Right cardiac atrium (tissue), 5 donors: ENCODE data around the gene RAC3. TPM values are rescaled to one million over a fixed set of nuclear protein-coding genes. Genes with fewer than 3 reads are reported as not detected.
A peak's percentile ranks its signal among the peaks of the same experiment; 100 is the strongest.

Experiments
- ATAC-seq, 2 donors: fragments of 200-7000 bp; cut with Tn5 transposase; one replicate each; pipeline versions ENCODE4 v1.8.0 to v1.9.1; 2020; ENCODE audit warnings: moderate library complexity in 2 of 2, mild to moderate bottlenecking in 1 of 2
- DNase-seq, 3 donors: peaks; one replicate each; pipeline ENCODE4 v3.0.0-alpha.2; 2020
- H3K27ac ChIP-seq: one replicate; pipeline ENCODE4 v1.5.1; 2013; ENCODE audit warnings: mild to moderate bottlenecking, low read length, control low read depth, moderate library complexity
- H3K27me3 ChIP-seq: one replicate; pipeline ENCODE4 v1.6.1; 2013; ENCODE audit not compliant: control insufficient read depth, insufficient read depth
- H3K4me1 ChIP-seq: one replicate; pipeline ENCODE4 v1.6.1; 2013; ENCODE audit warnings: low read length; ENCODE audit not compliant: control insufficient read depth, insufficient read depth
- H3K4me3 ChIP-seq: one replicate; pipeline ENCODE4 v1.5.1; 2013; ENCODE audit warnings: low read length, control low read depth
- H3K9me3 ChIP-seq: one replicate; pipeline ENCODE4 v1.6.1; 2013; ENCODE audit warnings: low read length; ENCODE audit not compliant: control insufficient read depth
- WGBS: extraction: QIAGEN DNeasy Blood & Tissue Kit; methylation state at CpG from one replicate; pipeline ENCODE4 v1.1.7; 2013; 5-methylcytosine and 5-hydroxymethylcytosine counted together
- intact Hi-C, 4 donors: fragments of 100-400 bp; cut with DNase I; formaldehyde crosslinking; loops; one replicate each; pipeline versions ENCODE4 v1.11.0 to v1.14.0; 2022 to 2023
- polyA plus RNA-seq: library from polyadenylated mRNA; stranded (reverse); fragments of 200-250 nt; gene quantifications from one replicate; pipeline ENCODE4 v1.2.3, GENCODE V29; 2013
- total RNA-seq, 4 donors: library from RNA; stranded (reverse); fragmentation: NEBNext Ultra II Directional; extraction: Animal tissue kit (Norgen Biotek cat#: 25700); gene quantifications; one replicate each; pipeline ENCODE4 v1.2.1, GENCODE V29; 2021
- donor health status: healthy with polysubstance abuse.
- donor health status: DM: no; HTN: yes; CAD: no.
- donor health status: DM: no; HTN: no; CAD: no.
- donor health status: DM: no; HTN: yes; CAD: no; lungs with severe emphysema.
- donor health status: DM: yes; HTN: yes; CAD: no.

Gene RAC3
- total and polyA plus RNA-seq, 5 donors: 1.0 to 2.4 (median 1.6) TPM

- Histone ChIP-seq H3K4me3 (no peak overlapping the region), H3K27ac (no peak overlapping the region), H3K27me3 (no peaks in the 10 kb centered on the region), H3K4me1 (no peaks in the 10 kb centered on the region), H3K9me3 (no peaks in the 10 kb centered on the region)
- WGBS: 83% methylated on average over 6 of the region's 6 CpGs
- no peak for ATAC-seq
- intact Hi-C loops: no loop called here
- peak in 1 of 3 donors; percentile 6 for DNase-seq
These were observed 41.3 kb downstream of the RAC3 start for GRCh38 chr17:82072827-82073226.

GRCh38 chr17:82073446-82073845 is 42.0 kb downstream of the RAC3 start:
- intact Hi-C loops: no loop called here
- no peak for ATAC-seq
- Histone ChIP-seq H3K27ac (no peak overlapping the region), H3K27me3 (no peaks in the 10 kb centered on the region), H3K4me1 (no peaks in the 10 kb centered on the region), H3K4me3 (no peak overlapping the region), H3K9me3 (no peaks in the 10 kb centered on the region)
- 85% methylated on average over 9 of the region's 9 CpGs for WGBS
- no peak for DNase-seq

- Histone ChIP-seq H3K27ac (no peak overlapping the region), H3K4me1 (no peaks in the 10 kb centered on the region), H3K4me3 (no peak overlapping the region), H3K27me3 (no peaks in the 10 kb centered on the region), H3K9me3 (no peaks in the 10 kb centered on the region)
- WGBS: 83% methylated on average over 25 of the region's 25 CpGs
- intact Hi-C loops: no loop called here
- DNase-seq (peak in 2 of 3 donors; percentile 25 to 36), ATAC-seq (no peak)
These were observed 44.7 kb downstream of the RAC3 start for GRCh38 chr17:82076018-82076784.

GRCh38 chr17:82076785-82077591 is 45.5 kb downstream of the RAC3 start:
- Histone ChIP-seq H3K4me3 (no peak overlapping the region), H3K27ac (no peak overlapping the region), H3K4me1 (no peaks in the 10 kb centered on the region), H3K9me3 (no peaks in the 10 kb centered on the region), H3K27me3 (no peaks in the 10 kb centered on the region)
- peak in 2 of 3 donors; percentile 51 to 61 for DNase-seq
- ATAC-seq: peak; percentile 27 to 47
- intact Hi-C loops: no loop called here
- 57% methylated on average over 21 of the region's 21 CpGs for WGBS

- Histone ChIP-seq H3K27me3 (no peaks in the 10 kb centered on the region), H3K9me3 (no peaks in the 10 kb centered on the region), H3K27ac (no peak overlapping the region), H3K4me1 (no peaks in the 10 kb centered on the region), H3K4me3 (no peak overlapping the region)
- WGBS: 60% methylated on average over 28 of the region's 28 CpGs
- intact Hi-C loops: no loop called here
- peak; percentile 10 to 27 for ATAC-seq
- peak; percentile 71 to 80 (median 72) for DNase-seq
These were observed 46.3 kb downstream of the RAC3 start for GRCh38 chr17:82077617-82078358.

- no peak overlapping the region for H3K4me3 ChIP-seq
- WGBS: 92% methylated on average over 18 of the region's 18 CpGs
- ATAC-seq: no peak
These were observed 47.0 kb downstream of the RAC3 start for GRCh38 chr17:82078433-82078832.

GRCh38 chr17:82079001-82079677 is 47.7 kb downstream of the RAC3 start:
- H3K27ac ChIP-seq: no peak overlapping the region
- H3K9me3 ChIP-seq: no peaks in the 10 kb centered on the region
- ATAC-seq (no peak), DNase-seq (peak in 2 of 3 donors; percentile 54 to 56)
- no peaks in the 10 kb centered on the region for H3K27me3 ChIP-seq
- 94% methylated on average over 47 of the region's 47 CpGs for WGBS
- H3K4me1 ChIP-seq: no peaks in the 10 kb centered on the region
- no peak overlapping the region for H3K4me3 ChIP-seq
- intact Hi-C loops: no loop called here

More at GRCh38 chr17:82078433-82078832, 47.0 kb downstream of the RAC3 start:
- intact Hi-C loops: no loop called here
- Histone ChIP-seq H3K27me3 (no peaks in the 10 kb centered on the region), H3K27ac (no peak overlapping the region), H3K9me3 (no peaks in the 10 kb centered on the region), H3K4me1 (no peaks in the 10 kb centered on the region)
- peak in 2 of 3 donors; percentile 46 to 60 for DNase-seq

- DNase-seq (peak in 2 of 3 donors; percentile 31 to 41), ATAC-seq (no peak)
- Histone ChIP-seq H3K27me3 (no peaks in the 10 kb centered on the region), H3K9me3 (no peaks in the 10 kb centered on the region), H3K4me1 (no peaks in the 10 kb centered on the region), H3K4me3 (no peak overlapping the region), H3K27ac (no peak overlapping the region)
- 90% methylated on average over 36 of the region's 36 CpGs for WGBS
- intact Hi-C loops: no loop called here
These were observed 48.7 kb downstream of the RAC3 start for GRCh38 chr17:82080048-82080788.

GRCh38 chr17:82080789-82081464 is 49.4 kb downstream of the RAC3 start:
- Histone ChIP-seq H3K4me1 (no peaks in the 10 kb centered on the region), H3K4me3 (no peak overlapping the region), H3K27me3 (no peaks in the 10 kb centered on the region), H3K9me3 (no peaks in the 10 kb centered on the region), H3K27ac (no peak overlapping the region)
- DNase-seq (peak in 2 of 3 donors; percentile 58 to 65), ATAC-seq (no peak)
- WGBS: 94% methylated on average over 44 of the region's 44 CpGs
- intact Hi-C loops: no loop called here
